Neutrophil (primary cell): ENCODE results near the gene SCRN3.
"Not testable (repeated sequence)": the region's sequence is repeated elsewhere in the genome, so short reads cannot be mapped to it uniquely, and the experiment has no call there.

Experiments used
- H3K27ac ChIP-seq: fragments of 200-600 bp; sonication (generic); 2 replicates; pipeline ENCODE4 v1.5.1; 2016; ENCODE audit warnings: mild to moderate bottlenecking, moderate library complexity
- H3K27me3 ChIP-seq: fragments of 200-600 bp; sonication (generic); 2 replicates; pipeline ENCODE4 v1.6.0; 2016; ENCODE audit warnings: mild to moderate bottlenecking
- H3K36me3 ChIP-seq: fragments of 200-600 bp; sonication (generic); 2 replicates; pipeline ENCODE4 v1.5.1; 2017
- H3K4me1 ChIP-seq, 2 experiments: fragments of 200-600 bp in 1 of 2; sonication (generic) in 1 of 2; 1 replicate in 1 of 2; 2 replicates in 1 of 2; pipeline versions ENCODE4 v1.5.1 to v1.6.1; 2013 to 2016; ENCODE audit warnings: low read depth in 1 of 2, low read length in 1 of 2, mild to moderate bottlenecking in 1 of 2, moderate library complexity in 1 of 2; ENCODE audit not compliant: control insufficient read depth in 1 of 2, insufficient read depth in 1 of 2
- H3K4me3 ChIP-seq, 2 experiments: fragments of 200-600 bp in 1 of 2; sonication (generic) in 1 of 2; 1 replicate in 1 of 2; 2 replicates in 1 of 2; pipeline ENCODE4 v1.5.1; 2013 to 2016; ENCODE audit warnings: low read depth in 1 of 2, low read length in 1 of 2, mild to moderate bottlenecking in 1 of 2, moderate library complexity in 1 of 2
- H3K9me3 ChIP-seq: fragments of 200-600 bp; sonication (generic); 2 replicates; pipeline ENCODE4 v1.5.1; 2016
- TF ChIP-seq, protein P1 (sequence below): fragments of 200-600 bp; sonication (generic); IDR thresholded peaks from 2 replicates; pipeline ENCODE4 v1.5.1; 2016; ENCODE audit warnings: antibody characterized with exemption

Gene SCRN3, protein sequence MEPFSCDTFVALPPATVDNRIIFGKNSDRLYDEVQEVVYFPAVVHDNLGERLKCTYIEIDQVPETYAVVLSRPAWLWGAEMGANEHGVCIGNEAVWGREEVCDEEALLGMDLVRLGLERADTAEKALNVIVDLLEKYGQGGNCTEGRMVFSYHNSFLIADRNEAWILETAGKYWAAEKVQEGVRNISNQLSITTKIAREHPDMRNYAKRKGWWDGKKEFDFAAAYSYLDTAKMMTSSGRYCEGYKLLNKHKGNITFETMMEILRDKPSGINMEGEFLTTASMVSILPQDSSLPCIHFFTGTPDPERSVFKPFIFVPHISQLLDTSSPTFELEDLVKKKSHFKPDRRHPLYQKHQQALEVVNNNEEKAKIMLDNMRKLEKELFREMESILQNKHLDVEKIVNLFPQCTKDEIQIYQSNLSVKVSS

DNA sequence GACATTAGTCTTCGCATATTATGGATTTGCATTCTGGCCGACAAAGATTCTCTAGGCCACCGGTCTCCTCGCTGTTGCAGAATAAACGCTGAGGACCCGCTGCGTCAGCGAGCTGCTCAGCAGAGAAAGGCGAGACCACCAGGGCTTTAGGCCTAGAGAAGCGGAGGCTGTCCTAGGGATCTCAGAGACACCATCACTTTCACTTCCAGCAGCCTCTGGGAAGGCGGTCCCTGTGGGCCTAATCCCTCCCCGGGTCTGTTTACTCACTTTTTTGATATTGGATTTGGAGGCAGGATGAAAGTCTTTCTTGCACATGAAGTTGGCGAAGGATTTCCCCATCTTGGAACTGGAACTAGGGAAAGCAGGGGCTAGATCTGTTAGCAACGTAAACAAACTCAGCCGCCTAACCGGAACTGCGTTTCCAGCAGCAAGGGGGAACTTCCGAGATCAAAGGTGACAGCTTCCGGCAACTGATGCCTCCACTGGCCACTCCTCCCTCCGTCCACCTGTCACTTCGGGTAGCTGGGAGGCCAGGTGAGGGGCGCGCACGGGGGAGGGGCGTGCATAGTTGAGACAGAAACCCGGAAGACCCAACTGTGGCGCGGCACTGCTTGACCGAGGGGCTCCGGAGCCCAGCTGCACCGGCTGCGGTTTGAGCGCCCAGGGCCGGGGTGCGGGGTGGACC lies at the start of gene SCRN3:
Gene SCRN3, plus strand, starts transcription at position 447 of the 685 bp plus-strand sequence. CDS start 2,554 bp downstream, outside the sequence.
- peak within 1 kb of the TSS; percentile 97 for H3K27ac ChIP-seq
- H3K4me1 ChIP-seq: peaks cover 29 to 38% of the 10 kb centered on the region in 2 experiments
- TF ChIP-seq, protein P1, sequence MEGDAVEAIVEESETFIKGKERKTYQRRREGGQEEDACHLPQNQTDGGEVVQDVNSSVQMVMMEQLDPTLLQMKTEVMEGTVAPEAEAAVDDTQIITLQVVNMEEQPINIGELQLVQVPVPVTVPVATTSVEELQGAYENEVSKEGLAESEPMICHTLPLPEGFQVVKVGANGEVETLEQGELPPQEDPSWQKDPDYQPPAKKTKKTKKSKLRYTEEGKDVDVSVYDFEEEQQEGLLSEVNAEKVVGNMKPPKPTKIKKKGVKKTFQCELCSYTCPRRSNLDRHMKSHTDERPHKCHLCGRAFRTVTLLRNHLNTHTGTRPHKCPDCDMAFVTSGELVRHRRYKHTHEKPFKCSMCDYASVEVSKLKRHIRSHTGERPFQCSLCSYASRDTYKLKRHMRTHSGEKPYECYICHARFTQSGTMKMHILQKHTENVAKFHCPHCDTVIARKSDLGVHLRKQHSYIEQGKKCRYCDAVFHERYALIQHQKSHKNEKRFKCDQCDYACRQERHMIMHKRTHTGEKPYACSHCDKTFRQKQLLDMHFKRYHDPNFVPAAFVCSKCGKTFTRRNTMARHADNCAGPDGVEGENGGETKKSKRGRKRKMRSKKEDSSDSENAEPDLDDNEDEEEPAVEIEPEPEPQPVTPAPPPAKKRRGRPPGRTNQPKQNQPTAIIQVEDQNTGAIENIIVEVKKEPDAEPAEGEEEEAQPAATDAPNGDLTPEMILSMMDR: peak; percentile 19
- H3K9me3 ChIP-seq: no peaks in the 10 kb centered on the region
- peak within 1 kb of the TSS; percentile 90 to 99 for H3K4me3 ChIP-seq
- peaks cover 2% of the 10 kb centered on the region for H3K36me3 ChIP-seq
- H3K27me3 ChIP-seq: no peaks in the 10 kb centered on the region

DNA sequence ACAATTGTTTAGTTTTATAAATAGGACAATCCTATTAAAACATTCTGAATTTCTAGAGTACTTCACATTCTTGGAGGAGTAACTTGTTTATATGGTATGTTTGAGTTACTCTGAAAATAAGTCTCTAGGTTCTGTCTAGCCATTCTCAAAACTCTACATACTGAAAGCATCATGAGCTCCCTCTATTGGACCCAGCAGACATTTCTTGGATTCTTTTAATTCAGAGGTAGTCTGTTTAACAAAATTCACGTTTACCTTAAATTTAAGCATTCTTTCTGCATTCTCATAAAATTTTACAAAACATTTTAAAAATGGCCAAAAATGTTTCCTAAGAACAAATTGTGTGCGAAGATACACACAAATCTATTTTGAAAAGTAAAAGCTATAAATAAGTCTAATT lies 45.5 kb upstream of the SCRN3 start:
- Histone ChIP-seq H3K9me3 (no peaks in the 10 kb centered on the region), H3K27me3 (peaks cover 19% of the 10 kb centered on the region), H3K4me3 (no peak overlapping the region), H3K36me3 (peaks cover 55% of the 10 kb centered on the region), H3K4me1 (no peaks in the 10 kb centered on the region), H3K27ac (no peak overlapping the region)
- TF ChIP-seq, protein P1: no peak

DNA sequence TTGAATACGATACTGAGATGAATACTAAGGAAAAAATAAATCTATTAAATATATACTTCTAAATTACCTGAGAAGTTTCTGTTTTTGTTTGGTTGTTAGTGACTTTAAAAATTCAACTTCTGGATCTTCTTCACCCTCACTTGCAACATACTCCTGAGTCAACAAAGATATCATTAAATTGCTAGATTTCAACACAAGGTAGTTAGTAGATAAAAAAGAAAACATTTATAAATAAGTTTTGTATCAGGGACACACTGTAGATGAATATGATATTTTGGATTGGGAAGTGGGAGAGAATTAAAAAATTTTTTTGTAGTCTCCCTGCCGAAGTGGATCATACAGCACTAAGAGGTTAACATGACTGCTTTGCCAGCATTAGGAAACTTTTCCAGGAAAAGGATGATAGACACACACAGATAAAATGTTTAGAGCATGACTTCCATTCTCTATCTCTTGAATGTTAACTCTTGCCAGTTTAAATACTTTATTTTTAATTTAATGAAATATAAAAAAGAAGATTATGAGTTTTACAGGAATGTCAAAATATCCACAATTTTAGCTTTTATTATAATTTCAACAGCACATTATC lies 44.8 kb upstream of the SCRN3 start:
- Histone ChIP-seq H3K27me3 (peaks cover 12% of the 10 kb centered on the region), H3K9me3 (no peaks in the 10 kb centered on the region), H3K36me3 (peaks cover 55% of the 10 kb centered on the region), H3K4me3 (no peak overlapping the region), H3K27ac (no peak overlapping the region), H3K4me1 (no peaks in the 10 kb centered on the region)
- TF ChIP-seq, protein P1: no peak

DNA sequence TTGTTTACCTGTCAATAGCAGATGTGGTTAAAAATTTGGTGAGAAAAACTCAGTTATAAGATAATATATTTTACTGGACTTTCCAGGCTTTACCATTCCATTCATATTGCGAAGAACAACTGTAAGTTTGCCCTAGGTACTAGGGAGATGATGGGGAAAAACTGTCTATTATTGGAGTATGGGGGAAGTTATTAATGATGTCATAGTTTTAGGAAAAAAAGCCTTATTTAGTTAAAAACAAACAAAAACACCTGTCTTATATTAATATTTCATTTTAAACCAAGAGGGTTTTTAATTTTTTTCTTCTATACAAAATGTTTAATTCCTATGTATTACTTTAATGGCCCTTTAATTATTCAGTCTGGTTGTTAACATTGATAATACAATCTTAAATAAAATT lies 42.5 kb upstream of the SCRN3 start:
- peaks cover 55% of the 10 kb centered on the region for H3K36me3 ChIP-seq
- H3K27ac ChIP-seq: no peak overlapping the region
- TF ChIP-seq, protein P1: no peak
- H3K9me3 ChIP-seq: no peaks in the 10 kb centered on the region
- H3K27me3 ChIP-seq: no peaks in the 10 kb centered on the region
- no peak overlapping the region for H3K4me3 ChIP-seq
- H3K4me1 ChIP-seq: no peaks in the 10 kb centered on the region

DNA sequence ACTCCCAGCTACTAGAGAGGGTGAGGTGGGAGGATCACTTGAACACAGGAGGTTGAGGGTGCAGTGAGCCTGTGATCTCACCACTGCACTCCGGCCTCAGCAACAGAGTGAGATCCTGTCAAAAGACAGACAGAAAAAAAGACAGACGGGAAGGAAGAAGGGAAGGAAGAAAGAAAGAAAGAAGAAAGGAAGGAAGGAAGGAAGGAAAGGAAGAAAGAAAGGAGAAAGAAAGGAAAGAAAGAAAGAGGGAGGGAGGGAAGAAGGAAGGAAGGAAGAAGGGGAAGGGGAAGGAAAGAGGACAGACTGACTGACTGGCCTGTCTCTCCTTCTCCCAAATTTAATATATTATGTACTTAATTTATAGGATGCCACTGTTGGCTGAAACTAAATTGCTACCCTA lies 39.2 kb upstream of the SCRN3 start:
- H3K4me3 ChIP-seq: no peak overlapping the region
- H3K27me3 ChIP-seq: no peaks in the 10 kb centered on the region
- H3K4me1 ChIP-seq: no peaks in the 10 kb centered on the region
- peaks cover 52% of the 10 kb centered on the region for H3K36me3 ChIP-seq
- no peak overlapping the region for H3K27ac ChIP-seq
- H3K9me3 ChIP-seq: no peaks in the 10 kb centered on the region
- TF ChIP-seq, protein P1: no peak

DNA sequence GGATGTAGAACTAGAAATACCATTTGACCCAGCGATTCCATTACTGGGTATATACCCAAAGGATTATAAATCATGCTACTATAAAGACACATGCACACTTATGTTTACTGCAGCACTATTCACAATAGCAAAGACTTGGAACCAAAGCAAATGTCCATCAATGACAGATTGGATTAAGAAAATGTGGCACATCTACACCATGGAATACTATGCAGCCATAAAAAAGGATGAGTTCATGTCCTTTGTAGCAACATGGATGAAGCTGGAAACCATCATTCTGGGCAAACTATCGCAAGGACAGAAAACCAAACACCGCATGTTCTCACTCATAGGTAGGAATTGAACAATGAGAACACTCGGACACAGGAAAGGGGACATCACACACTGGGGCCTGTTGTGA lies 35.9 kb upstream of the SCRN3 start:
- not testable (repeated sequence) for H3K27me3 ChIP-seq, H3K4me1 ChIP-seq, H3K27ac ChIP-seq, H3K4me3 ChIP-seq, H3K9me3 ChIP-seq
- H3K36me3 ChIP-seq: peaks cover 63% of the 10 kb centered on the region
